Small intestine (tissue), 7 donors: ENCODE data around the gene RAE1. TPM values are rescaled to one million over a fixed set of nuclear protein-coding genes. Genes with fewer than 3 reads are reported as not detected.

Experiments
- DNase-seq, 2 donors: peaks; one replicate each; pipeline versions ENCODE4 v3.0.0 to v3.0.0-alpha.2; 2013
- FAIRE-seq: peaks from 2 replicates; lab custom pipeline; 2012; peaks lifted over from hg19 to GRCh38; lab: Jason Lieb, UNC
- H3K27ac ChIP-seq, 3 donors: one replicate each; pipeline ENCODE4 v1.5.1; 2013; ENCODE audit warnings: low read length in 2 of 3, mild to moderate bottlenecking in 2 of 3, control low read depth in 1 of 3, inconsistent platforms in 1 of 3, low read depth in 1 of 3, moderate library complexity in 1 of 3
- H3K27me3 ChIP-seq, 3 donors: one replicate each; pipeline ENCODE4 v1.6.1; 2013; ENCODE audit warnings: low read length in 3 of 3, inconsistent platforms in 1 of 3; ENCODE audit not compliant: control insufficient read depth in 3 of 3, insufficient read depth in 3 of 3
- H3K36me3 ChIP-seq, 3 donors: one replicate each; pipeline ENCODE4 v1.6.1; 2013; ENCODE audit warnings: low read length in 3 of 3, inconsistent platforms in 1 of 3, low read depth in 1 of 3, mild to moderate bottlenecking in 1 of 3, moderate library complexity in 1 of 3; ENCODE audit not compliant: control insufficient read depth in 3 of 3, insufficient read depth in 2 of 3
- H3K4me1 ChIP-seq, 3 donors: one replicate each; pipeline ENCODE4 v1.6.1; 2013; ENCODE audit warnings: low read length in 2 of 3, inconsistent platforms in 1 of 3, low read depth in 1 of 3, mild to moderate bottlenecking in 1 of 3, moderate library complexity in 1 of 3; ENCODE audit not compliant: control insufficient read depth in 3 of 3, insufficient read depth in 2 of 3
- H3K4me3 ChIP-seq, 3 donors: one replicate each; pipeline ENCODE4 v1.5.1; 2013; ENCODE audit warnings: low read length in 3 of 3, control low read depth in 1 of 3, inconsistent platforms in 1 of 3, low read depth in 1 of 3, mild to moderate bottlenecking in 1 of 3, moderate library complexity in 1 of 3
- H3K9me3 ChIP-seq, 2 donors: one replicate each; pipeline ENCODE4 v1.6.1; 2013; ENCODE audit warnings: low read depth in 1 of 2, low read length in 1 of 2; ENCODE audit not compliant: control insufficient read depth in 2 of 2, insufficient read depth in 1 of 2
- WGBS, 3 donors: extraction: QIAGEN DNeasy Blood & Tissue Kit; methylation state at CpG; one replicate each; pipeline ENCODE4 v1.1.7; 2013; 5-methylcytosine and 5-hydroxymethylcytosine counted together
- polyA plus RNA-seq, 4 donors: library from polyadenylated mRNA; stranded (reverse) in 3 of 4; unstranded in 1 of 4; fragments of 200-250 nt in 3 of 4; fragments of 120-200 nt in 1 of 4; gene quantifications; one replicate each; pipeline versions ENCODE4 v1.2.1 to v1.2.3, GENCODE V29; 2013
- donor health status: healthy with polysubstance abuse.
- donor health status: control.
- donor health status: control.
- donor health status: Bipolar disorder and iron deficiency.
- donor health status: healthy.

RAE1 gene
- polyA plus RNA-seq, 4 donors, result 15.7 to 37.0 (median 18.6) TPM

- no peak for FAIRE-seq
- peaks cover 0 to 92% (median 6%) of the 10 kb centered on the region in 3 donors for H3K36me3 ChIP-seq
- H3K4me3 ChIP-seq, result no peak overlapping the region
- peaks cover 0 to 4% of the 10 kb centered on the region in 2 donors for H3K9me3 ChIP-seq
- no peak overlapping the region for H3K27ac ChIP-seq
- DNase-seq, result no peak
- WGBS, 3 donors, result 77 to 83% (median 82%) methylated on average over 8 to 11 of the region's 11 CpGs
- H3K27me3 ChIP-seq, result no peaks in the 10 kb centered on the region
- peaks cover 0 to 8% (median 0%) of the 10 kb centered on the region in 3 donors for H3K4me1 ChIP-seq
These were observed 49.2 kb downstream of the RAE1 start for GRCh38 chr20:57400231-57400701.

GRCh38 chr20:57400821-57401564 is 49.9 kb downstream of the RAE1 start:
- FAIRE-seq (no peak), DNase-seq (no peak)
- peaks cover 0 to 8% (median 0%) of the 10 kb centered on the region in 3 donors for H3K4me1 ChIP-seq
- WGBS, 3 donors, result 84 to 86% (median 85%) methylated on average over 21 of the region's 21 CpGs
- no peaks in the 10 kb centered on the region for H3K27me3 ChIP-seq
- H3K27ac ChIP-seq, result no peak overlapping the region
- H3K9me3 ChIP-seq, result peaks cover 0 to 4% of the 10 kb centered on the region in 2 donors
- no peak overlapping the region for H3K4me3 ChIP-seq
- peaks cover 0 to 93% (median 6%) of the 10 kb centered on the region in 3 donors for H3K36me3 ChIP-seq

- 88 to 95% (median 95%) methylated on average over 7 of the region's 7 CpGs for WGBS, 3 donors
- DNase-seq (no peak), FAIRE-seq (no peak)
- Histone ChIP-seq H3K4me1 (peaks cover 0 to 8% (median 0%) of the 10 kb centered on the region in 3 donors), H3K4me3 (no peak overlapping the region), H3K27me3 (no peaks in the 10 kb centered on the region), H3K27ac (no peak overlapping the region), H3K36me3 (peaks cover 0 to 92% (median 7%) of the 10 kb centered on the region in 3 donors), H3K9me3 (peaks cover 0 to under 1% of the 10 kb centered on the region in 2 donors)
These were observed 50.5 kb downstream of the RAE1 start for GRCh38 chr20:57401565-57401918.

- Histone ChIP-seq H3K4me3 (no peak overlapping the region), H3K9me3 (no peaks in the 10 kb centered on the region), H3K27ac (no peak overlapping the region), H3K4me1 (peaks cover 0 to 8% (median 0%) of the 10 kb centered on the region in 3 donors), H3K36me3 (peaks cover under 1 to 88% (median 5%) of the 10 kb centered on the region in 3 donors), H3K27me3 (no peaks in the 10 kb centered on the region)
- no peak for DNase-seq
- no peak for FAIRE-seq
- 94 to 98% (median 96%) methylated on average over 26 to 32 of the region's 32 CpGs for WGBS, 3 donors
These were observed 51.4 kb downstream of the RAE1 start for GRCh38 chr20:57402206-57403125.

GRCh38 chr20:57403216-57403615 is 52.2 kb downstream of the RAE1 start:
- H3K4me1 ChIP-seq, result peaks cover 0 to 8% (median 0%) of the 10 kb centered on the region in 3 donors
- H3K4me3 ChIP-seq, result no peak overlapping the region
- peaks cover 5 to 90% (median 12%) of the 10 kb centered on the region in 3 donors for H3K36me3 ChIP-seq
- DNase-seq, result no peak
- FAIRE-seq, result no peak
- H3K27me3 ChIP-seq, result no peaks in the 10 kb centered on the region
- H3K9me3 ChIP-seq, result no peaks in the 10 kb centered on the region
- 94% methylated on average over 10 of the region's 10 CpGs for WGBS, 3 donors
- no peak overlapping the region for H3K27ac ChIP-seq

GRCh38 chr20:57404006-57404405 is 53.0 kb downstream of the RAE1 start:
- Histone ChIP-seq H3K4me1 (peaks cover 0 to 8% (median 0%) of the 10 kb centered on the region in 3 donors), H3K27ac (no peak overlapping the region), H3K4me3 (no peak overlapping the region), H3K36me3 (peaks cover 10 to 90% (median 13%) of the 10 kb centered on the region in 3 donors), H3K9me3 (no peaks in the 10 kb centered on the region), H3K27me3 (no peaks in the 10 kb centered on the region)
- 94 to 96% (median 95%) methylated on average over 11 of the region's 11 CpGs for WGBS, 3 donors
- FAIRE-seq (no peak), DNase-seq (no peak)

GRCh38 chr20:57404419-57405072 is 53.5 kb downstream of the RAE1 start:
- no peak for DNase-seq
- Histone ChIP-seq H3K4me1 (peaks cover 0 to 4% (median 0%) of the 10 kb centered on the region in 3 donors), H3K27me3 (no peaks in the 10 kb centered on the region), H3K9me3 (no peaks in the 10 kb centered on the region), H3K4me3 (no peak overlapping the region), H3K36me3 (peaks cover 10 to 91% (median 13%) of the 10 kb centered on the region in 3 donors), H3K27ac (no peak overlapping the region)
- FAIRE-seq, result no peak
- 93 to 98% (median 96%) methylated on average over 20 to 22 of the region's 22 CpGs for WGBS, 3 donors
